HG03439 (cell line): Measurements from ENCODE around the gene HOXD1.

Source experiments
- ATAC-seq: cut with Tn5 transposase; IDR thresholded peaks from one replicate; pipeline ENCODE4 v1.9.1; 2021; ENCODE audit warnings: mild to moderate bottlenecking, moderate library complexity; ENCODE audit not compliant: unreplicated experiment

HOXD1 gene

GRCh38 chr2:176152350-176153181 lies 35.9 kb upstream of the HOXD1 start:
- ATAC-seq: no peak

DNA sequence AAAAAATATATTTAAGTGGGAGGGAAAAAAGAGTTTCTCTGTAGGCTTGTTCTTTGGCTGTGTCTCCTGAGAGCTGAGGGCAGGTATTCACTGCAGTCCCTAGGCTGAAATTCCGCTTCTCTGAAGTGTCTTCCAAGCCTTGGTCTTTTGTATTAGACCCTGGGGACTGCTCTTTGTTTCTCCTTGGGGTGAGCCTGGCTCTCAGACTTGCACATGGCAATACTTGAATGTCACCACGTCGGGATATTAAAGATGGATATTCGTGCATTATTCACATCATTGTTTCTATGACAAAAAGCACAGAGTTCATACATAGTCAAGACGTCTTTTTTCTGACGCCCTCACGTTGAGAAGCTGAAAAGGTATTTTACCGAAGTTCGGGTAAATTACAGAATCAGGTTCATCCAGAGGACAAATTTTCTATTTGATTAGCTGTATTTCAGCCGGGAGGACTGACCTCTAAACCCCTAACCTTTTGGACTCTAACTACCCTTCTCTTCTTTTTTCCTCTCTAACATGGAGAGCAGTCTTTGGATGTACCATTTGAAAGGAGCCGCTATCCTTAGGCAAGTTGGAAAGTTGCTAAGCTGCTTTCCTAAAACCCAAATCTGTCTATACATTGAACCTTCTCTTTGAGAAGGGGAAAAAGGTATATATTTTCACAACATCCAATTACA lies 33.8 kb upstream of the HOXD1 start:
- no peak for ATAC-seq

DNA sequence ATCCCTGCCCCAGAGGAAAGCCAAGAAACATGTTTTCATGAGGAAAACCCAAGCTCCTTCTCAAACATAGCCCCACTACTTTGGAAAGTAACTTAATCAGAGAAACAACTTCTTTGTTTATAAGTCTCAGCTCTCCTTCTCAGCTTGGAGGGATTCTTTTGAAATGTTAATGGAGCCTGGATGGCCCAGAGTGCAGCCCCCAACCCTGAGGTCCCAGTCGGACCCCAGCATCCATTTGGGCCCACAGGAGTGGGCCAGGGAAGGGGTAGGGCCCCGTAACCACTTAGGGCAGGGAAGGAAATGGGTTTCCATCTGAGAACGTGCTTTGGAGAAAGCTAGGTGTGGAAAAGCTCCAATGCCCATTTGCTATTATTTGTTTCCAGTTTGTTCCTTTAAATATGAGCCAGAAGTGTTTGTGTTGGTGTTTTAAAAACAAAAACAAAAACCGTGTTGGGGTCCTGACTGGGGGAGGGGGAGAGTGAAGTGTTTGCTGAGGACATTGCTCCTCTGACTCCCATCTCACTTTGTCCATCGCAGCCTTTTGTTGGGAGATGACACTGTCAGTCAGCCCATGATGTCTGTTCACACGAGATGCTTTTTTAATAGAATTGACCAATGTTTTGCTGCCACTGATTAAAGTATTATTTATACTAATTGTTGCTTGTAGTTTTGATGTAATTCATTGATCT lies 33.0 kb upstream of the HOXD1 start:
- ATAC-seq: no peak

DNA sequence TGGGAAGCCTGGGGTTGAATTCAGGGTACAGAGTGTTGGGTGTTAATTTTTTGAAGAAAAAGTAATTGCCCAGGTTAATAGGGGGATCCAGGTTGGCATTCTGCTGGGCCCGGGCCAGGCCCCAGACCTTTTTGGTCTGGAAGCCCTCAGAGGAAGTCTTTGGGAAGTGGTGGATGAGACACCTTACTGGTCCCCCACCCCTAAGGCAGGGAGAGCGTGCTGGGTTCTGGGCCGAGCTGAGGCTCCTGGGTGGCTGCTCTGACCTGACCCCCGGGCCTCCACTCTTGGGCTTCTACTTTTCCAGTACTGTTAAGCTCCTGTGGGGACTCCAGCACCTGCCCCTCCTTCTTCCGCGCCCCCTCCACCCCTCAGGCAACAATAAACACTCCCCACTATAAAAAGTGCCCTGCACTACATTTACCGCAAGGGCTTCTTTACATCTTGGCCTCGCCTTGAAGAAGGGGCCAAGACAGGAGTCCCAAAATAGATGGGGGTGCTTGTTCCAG lies 32.1 kb upstream of the HOXD1 start:
- ATAC-seq: no peak

DNA sequence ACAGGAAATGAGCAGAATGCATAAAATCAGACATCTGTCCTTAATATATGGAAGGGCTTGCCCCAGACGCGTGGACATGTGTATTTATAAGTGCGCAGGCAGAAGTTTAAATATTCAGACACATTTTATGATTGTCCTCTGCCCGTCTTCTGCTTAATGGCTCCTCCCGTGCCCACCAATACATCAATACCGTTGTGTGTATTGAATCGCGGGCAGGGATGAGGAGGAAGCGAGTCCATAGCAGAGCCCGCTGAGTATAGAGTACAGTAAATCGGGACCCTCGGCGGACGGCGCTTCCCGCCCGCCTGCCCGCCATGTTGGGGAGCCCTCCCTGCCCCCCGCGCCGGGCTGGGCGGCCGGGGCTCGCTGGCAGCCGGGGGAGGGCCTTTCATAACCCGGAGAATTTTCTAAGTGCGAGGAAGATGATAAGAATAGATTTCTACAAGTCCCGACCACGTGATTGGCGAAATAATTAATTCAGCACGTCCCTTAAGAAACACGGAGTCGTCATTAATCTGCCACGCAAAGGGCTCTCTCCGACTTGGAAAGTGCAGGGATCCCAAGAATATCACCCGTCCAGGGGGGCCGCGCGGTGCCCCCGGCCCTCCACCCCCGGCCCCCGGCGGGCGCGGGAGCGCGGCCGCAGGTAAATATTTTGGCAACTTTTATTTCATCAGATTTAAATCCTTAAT lies 31.5 kb upstream of the HOXD1 start, which contains the start of gene HOXD3:
HOXD3 (plus strand) TSS at position 501 of the 692 bp plus-strand sequence. CDS start 11,808 bp downstream, outside the sequence.
- no peak for ATAC-seq

DNA sequence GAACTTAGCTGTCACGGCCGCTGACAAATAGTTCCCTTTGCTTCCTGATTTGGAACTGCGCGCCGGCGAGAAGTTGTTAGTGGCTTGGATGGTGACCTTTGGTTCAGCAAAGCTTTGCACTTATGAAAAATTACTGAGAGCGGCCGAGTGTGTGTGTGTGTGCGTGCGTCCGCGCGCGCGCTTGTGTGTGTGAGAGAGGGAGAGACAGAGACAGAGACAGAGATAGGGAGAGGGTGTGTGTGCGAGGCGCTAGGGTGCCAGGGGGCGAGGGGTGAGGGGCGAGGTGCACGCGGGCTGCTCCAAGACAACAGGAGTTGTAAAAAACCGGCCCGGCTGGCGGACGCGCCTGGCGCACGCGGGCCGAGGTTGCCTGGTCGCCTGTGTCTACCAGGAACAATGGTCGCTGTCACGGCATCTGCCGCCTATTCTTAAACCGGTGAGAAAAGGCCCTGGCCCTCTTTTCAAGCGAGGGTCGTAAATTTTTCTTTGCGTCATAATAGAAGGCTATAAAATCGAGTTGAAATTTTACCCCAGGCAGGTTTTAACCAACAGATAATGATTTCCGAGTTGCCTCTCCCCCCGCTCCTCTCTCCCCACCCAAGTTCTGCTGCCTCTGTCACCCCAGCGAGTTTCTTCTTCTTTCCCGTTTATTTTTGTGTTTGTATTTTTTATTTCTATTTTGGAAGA lies 30.8 kb upstream of the HOXD1 start:
- no peak for ATAC-seq

GRCh38 chr2:176158186-176158591 lies 30.3 kb upstream of the HOXD1 start:
- ATAC-seq: no peak

DNA sequence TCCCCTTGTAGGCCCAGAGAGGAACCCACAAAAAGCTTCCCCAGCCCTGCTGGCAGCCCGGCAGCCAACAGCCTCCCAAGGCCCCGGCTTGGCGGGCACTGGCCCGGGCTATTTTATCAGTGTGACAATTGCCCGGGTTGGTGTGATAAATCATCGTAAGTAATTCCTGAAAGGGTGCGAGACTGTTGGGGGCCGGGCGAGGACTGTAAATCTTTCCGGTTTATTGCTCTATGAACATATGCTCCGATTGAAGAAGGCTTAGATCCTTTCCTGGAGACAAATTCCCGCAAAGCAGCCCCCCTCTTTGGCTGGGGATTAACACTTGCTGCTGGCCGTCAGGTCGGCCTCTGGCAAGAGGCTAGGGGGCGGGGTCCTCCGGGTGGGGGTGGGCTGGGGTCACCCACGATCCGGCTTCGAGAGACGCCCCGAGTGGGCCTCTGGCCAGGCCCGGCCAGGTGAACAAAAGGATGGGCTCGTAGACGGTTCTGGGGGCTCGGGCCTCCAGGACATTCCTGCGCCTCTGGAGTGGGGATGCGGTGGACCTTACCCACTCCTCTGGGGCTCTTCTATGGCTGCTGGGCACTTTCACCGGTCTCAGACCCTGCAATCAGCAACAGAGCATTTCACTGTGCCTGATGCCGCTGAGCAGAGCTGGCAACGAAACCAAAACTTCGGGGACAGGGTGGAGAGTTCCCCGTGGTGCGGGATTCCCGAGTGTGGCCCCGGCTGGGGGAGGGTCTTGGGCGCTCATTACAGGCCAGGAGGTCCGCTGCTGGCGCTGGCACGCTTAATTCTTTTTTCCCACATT lies 29.4 kb upstream of the HOXD1 start:
- no peak for ATAC-seq

- no peak for ATAC-seq
These were observed 28.7 kb upstream of the HOXD1 start for GRCh38 chr2:176159663-176160250.

GRCh38 chr2:176160251-176160985 lies 28.1 kb upstream of the HOXD1 start:
- no peak for ATAC-seq

GRCh38 chr2:176160986-176161824 lies 27.3 kb upstream of the HOXD1 start:
- no peak for ATAC-seq

DNA sequence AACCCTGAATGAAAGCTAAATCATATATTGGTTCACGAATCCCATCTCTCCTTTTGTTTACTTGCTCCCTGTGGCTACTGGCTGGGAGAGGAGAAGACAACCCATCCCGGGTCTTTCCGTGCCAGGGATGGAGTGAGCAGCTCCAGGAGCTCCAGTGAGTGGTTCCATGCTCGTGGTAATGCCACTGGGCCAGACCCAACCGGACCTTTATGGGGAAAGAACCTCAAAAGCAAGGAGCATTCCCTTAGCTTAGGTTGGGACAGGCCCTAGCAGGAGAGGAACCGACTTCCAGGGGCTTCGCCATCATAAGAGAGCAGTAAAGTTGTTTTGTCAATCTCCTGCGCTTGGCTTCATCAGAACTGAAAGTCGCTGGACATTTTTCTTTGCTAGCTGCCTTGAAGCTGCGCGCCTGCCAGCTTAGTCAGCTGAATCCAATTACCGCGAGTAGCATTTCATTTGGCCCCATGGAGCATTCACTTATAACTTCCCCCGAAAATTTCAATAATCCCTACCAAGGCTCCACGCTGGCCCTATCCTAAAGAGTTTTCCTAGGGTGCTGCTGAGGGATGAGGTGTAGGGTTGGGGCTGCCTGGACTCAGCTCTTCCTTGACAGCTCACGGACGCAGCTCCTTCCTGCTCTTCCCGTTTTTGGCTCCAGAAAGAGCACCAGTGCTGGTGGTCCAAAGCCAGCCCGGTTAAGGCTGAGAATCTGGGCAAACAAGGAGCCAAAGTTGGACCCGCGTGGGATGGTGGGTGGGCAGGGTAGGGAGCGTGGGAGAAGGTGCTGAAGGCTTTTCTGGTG lies 26.4 kb upstream of the HOXD1 start:
- ATAC-seq: no peak

DNA sequence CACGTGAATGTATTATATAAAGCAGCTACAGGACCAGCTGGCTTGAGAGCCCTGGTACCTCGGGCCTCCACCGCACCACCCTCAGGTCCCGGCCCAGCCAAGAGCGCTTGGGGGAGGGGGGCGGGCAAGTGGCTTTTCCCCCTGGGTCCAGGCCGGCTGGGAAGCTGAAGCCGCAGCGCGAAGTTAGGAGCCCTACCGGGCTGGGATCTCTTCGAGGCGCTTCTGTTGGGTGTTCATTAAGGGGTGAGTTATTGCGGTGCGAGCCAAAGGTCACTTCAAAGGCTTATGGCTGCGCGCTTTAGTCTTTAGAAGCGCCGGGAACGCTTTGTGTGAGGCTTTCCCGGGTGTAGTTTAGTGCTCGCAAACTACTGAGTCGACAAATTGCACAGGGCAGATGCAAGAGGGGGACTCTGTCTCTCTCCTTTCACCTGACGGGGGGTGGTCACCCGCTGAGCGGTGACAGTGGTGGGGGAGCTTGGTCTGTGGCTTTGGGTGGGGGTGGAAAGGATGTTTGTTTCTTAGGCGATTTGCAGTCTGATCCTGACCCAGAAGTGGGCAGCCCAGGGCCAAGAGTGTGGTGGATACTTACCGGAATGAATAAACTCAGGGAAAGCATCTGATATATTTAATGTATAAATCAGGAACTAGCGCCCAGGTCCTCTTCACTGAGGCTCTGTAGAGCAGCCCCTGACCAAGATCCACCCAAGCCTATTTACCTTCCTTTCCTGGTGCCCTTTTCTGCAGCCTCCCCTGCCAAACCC lies 25.4 kb upstream of the HOXD1 start:
- no peak for ATAC-seq

DNA sequence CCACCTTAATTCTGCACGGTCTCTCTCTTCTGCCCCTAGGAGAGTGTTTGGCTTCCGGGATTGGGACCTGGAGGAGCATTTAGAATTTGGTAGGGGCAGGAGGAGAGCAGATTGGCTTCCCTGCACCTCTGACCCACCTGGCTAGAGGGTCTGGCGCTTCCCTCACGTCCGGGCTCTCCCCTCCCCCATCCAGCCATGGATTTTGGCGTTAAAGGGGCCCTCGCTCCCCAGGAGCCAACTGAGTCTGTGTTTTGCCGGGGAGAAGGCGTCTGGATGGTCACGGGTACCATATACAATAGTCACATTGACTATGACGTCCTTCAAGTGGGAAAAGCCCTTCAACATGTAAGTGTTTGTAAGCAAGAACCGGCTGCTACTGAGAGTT lies 24.8 kb upstream of the HOXD1 start:
- ATAC-seq: no peak

GRCh38 chr2:176164201-176164600 lies 24.3 kb upstream of the HOXD1 start:
- no peak for ATAC-seq
